HepG2 (cell line): ENCODE measurements around the gene UQCR11.

Experiments used
- ETV6 ChIP-seq: sonication (generic); formaldehyde crosslinking; conservative IDR thresholded peaks from 2 replicates; pipeline ENCODE4 v1.4.0; 2020; ENCODE audit warnings: missing genetic modification reagents
- EZH2 ChIP-seq: conservative IDR thresholded peaks from 2 replicates; pipeline ENCODE4 v1.6.1; 2012; ENCODE audit warnings: mild to moderate bottlenecking, low read depth, low read length, moderate library complexity
- TF ChIP-seq, protein P1 (sequence below): sonication (generic); formaldehyde crosslinking; IDR thresholded peaks from 2 replicates; pipeline ENCODE4 v1.5.0; 2020; ENCODE audit warnings: mild to moderate bottlenecking, missing genetic modification reagents, moderate library complexity

DNA sequence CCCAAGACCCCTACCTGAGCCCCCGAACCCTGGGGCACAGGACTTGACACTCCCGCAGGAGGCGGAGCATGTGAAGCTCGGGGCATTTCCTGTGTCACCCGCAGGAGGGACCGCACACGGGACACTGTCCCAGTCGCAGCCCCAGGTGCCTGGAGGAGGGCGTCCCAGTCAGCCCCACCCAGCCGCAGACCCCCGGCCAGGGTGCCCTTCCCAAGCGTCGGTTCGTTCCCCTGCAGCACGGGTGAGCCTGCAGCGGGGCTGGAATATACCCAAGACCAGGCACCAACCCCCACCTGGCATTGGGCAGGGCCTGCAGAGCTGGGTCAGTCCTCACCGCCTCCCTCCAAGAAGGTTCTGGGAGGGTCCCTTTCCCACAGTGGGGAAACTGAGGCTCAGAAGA, 25.5 kb upstream of the UQCR11 start:
- TF ChIP-seq ETV6 (CRISPR knock-in tag) (no peak), EZH2 (no peak)
- TF ChIP-seq, protein P1, sequence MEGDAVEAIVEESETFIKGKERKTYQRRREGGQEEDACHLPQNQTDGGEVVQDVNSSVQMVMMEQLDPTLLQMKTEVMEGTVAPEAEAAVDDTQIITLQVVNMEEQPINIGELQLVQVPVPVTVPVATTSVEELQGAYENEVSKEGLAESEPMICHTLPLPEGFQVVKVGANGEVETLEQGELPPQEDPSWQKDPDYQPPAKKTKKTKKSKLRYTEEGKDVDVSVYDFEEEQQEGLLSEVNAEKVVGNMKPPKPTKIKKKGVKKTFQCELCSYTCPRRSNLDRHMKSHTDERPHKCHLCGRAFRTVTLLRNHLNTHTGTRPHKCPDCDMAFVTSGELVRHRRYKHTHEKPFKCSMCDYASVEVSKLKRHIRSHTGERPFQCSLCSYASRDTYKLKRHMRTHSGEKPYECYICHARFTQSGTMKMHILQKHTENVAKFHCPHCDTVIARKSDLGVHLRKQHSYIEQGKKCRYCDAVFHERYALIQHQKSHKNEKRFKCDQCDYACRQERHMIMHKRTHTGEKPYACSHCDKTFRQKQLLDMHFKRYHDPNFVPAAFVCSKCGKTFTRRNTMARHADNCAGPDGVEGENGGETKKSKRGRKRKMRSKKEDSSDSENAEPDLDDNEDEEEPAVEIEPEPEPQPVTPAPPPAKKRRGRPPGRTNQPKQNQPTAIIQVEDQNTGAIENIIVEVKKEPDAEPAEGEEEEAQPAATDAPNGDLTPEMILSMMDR (CRISPR knock-in tag): no peak
